HCT116 (cell line): ENCODE measurements around the gene CCDC9. TPM values are rescaled to one million over a fixed set of nuclear protein-coding genes. Genes with fewer than 3 reads are reported as not detected.

Experiments used
- ATAC-seq: fragments of 200-7000 bp; cut with Tn5 transposase; 2 replicates; pipeline ENCODE4 v1.9.1; 2020; ENCODE audit warnings: mild to moderate bottlenecking, moderate library complexity
- BruUV-seq: library from RNA; stranded (reverse); fragments of 400-500 nt; replicated peaks from 2 replicates; lab custom pipeline; 2021; lab: Mats Ljungman, UMichigan
- CTCF ChIA-PET: fragments of 300-600 bp; sonication (Branson Sonifier 250); formaldehyde crosslinking; loops from one replicate; lab custom pipeline; 2021; ENCODE audit warnings: antibody characterized with exemption; lab: Charles Lee
- POLR2A ChIA-PET: fragments of 300-600, 350-600 bp; sonication (Branson Sonifier 250); formaldehyde crosslinking; loops from one replicate; lab custom pipeline; 2021; ENCODE audit warnings: antibody characterized with exemption; lab: Charles Lee
- RAD21 ChIA-PET, 2 experiments: fragments of 300-600 bp; sonication (Branson Sonifier 250); formaldehyde crosslinking; loops; one replicate each; lab custom pipeline; 2023; ENCODE audit warnings: low total read pairs in 2 of 2; ENCODE audit not compliant: uncharacterized antibody in 2 of 2, unreplicated experiment in 2 of 2, low non-redundant PET in 1 of 2; lab: Charles Lee
- DNase-seq: peaks from one replicate; pipeline ENCODE4 v3.0.0-alpha.2; 2010; ENCODE audit warnings: low read depth, low spot score
- H2AFZ ChIP-seq: fragments of 200-600 bp; shearing (Covaris generic), sonication (generic); 2 replicates; pipeline ENCODE4 v1.6.1; 2017; ENCODE audit warnings: low read depth, mixed run types, mixed read lengths, antibody characterized with exemption, low read length; ENCODE audit not compliant: poor library complexity, severe bottlenecking
- H3K27ac ChIP-seq: 2 replicates; pipeline ENCODE4 v1.5.1; 2012; ENCODE audit warnings: low read depth, low read length
- H3K27me3 ChIP-seq: fragments of 200-600 bp; sonication (generic); 2 replicates; pipeline ENCODE4 v1.6.1; 2016; ENCODE audit warnings: mixed run types, low read length, mixed read lengths; ENCODE audit not compliant: insufficient read depth
- H3K36me3 ChIP-seq, 2 experiments: fragments of 200-500 bp in 1 of 2; fragments of 200-600 bp in 1 of 2; sonication (Bioruptor generic) in 1 of 2; sonication (generic) in 1 of 2; 2 replicates each; pipeline versions ENCODE4 v1.5.1 to v1.6.1; 2014 to 2016; ENCODE audit warnings: low read length in 2 of 2, inconsistent platforms in 1 of 2, mixed read lengths in 1 of 2, mixed run types in 1 of 2; ENCODE audit not compliant: insufficient read depth in 2 of 2, control insufficient read depth in 1 of 2
- H3K4me1 ChIP-seq, 2 experiments: fragments of 200-600 bp in 1 of 2; sonication (generic) in 1 of 2; 2 replicates each; pipeline versions ENCODE4 v1.5.1 to v1.6.1; 2012 to 2017; ENCODE audit warnings: low read length in 2 of 2, inconsistent platforms in 1 of 2, mild to moderate bottlenecking in 1 of 2, mixed read lengths in 1 of 2, mixed run types in 1 of 2, moderate library complexity in 1 of 2; ENCODE audit not compliant: insufficient read depth in 2 of 2, control insufficient read depth in 1 of 2
- H3K4me2 ChIP-seq: fragments of 200-600 bp; sonication (generic); 2 replicates; pipeline ENCODE4 v1.6.1; 2017; ENCODE audit warnings: mixed run types, low read length, mixed read lengths
- H3K4me3 ChIP-seq, 2 experiments: fragments of 200-600 bp in 1 of 2; sonication (generic) in 1 of 2; replicated peaks in 1 of 2; 2 replicates each; pipeline ENCODE4 v1.5.1; 2011 to 2016; ENCODE audit warnings: low read length in 2 of 2, control low read depth in 1 of 2, low read depth in 1 of 2, mild to moderate bottlenecking in 1 of 2, mixed read lengths in 1 of 2, mixed run types in 1 of 2
- H3K79me2 ChIP-seq: fragments of 200-600 bp; sonication (generic); 2 replicates; pipeline ENCODE4 v1.6.1; 2017; ENCODE audit warnings: mild to moderate bottlenecking, mixed run types, low read length, moderate library complexity, mixed read lengths; ENCODE audit not compliant: insufficient read depth
- H3K9ac ChIP-seq: fragments of 200-600 bp; sonication (generic); 2 replicates; pipeline ENCODE4 v1.6.1; 2016; ENCODE audit warnings: low read length, mixed read lengths
- H3K9me2 ChIP-seq: fragments of 200-600 bp; sonication (generic), shearing (Covaris generic); 2 replicates; pipeline ENCODE4 v1.6.1; 2017; ENCODE audit warnings: mixed run types, mild to moderate bottlenecking, moderate library complexity; ENCODE audit not compliant: insufficient read depth
- H3K9me3 ChIP-seq, 2 experiments: fragments of 200-500 bp in 1 of 2; fragments of 200-600 bp in 1 of 2; sonication (Bioruptor generic) in 1 of 2; sonication (generic) in 1 of 2; 2 replicates each; pipeline ENCODE4 v1.6.1; 2014 to 2017; ENCODE audit warnings: low read length in 2 of 2, mixed read lengths in 2 of 2, inconsistent platforms in 1 of 2, low read depth in 1 of 2, mild to moderate bottlenecking in 1 of 2, mixed run types in 1 of 2, moderate library complexity in 1 of 2; ENCODE audit not compliant: control insufficient read depth in 1 of 2, insufficient read depth in 1 of 2
- H4K20me1 ChIP-seq: fragments of 200-600 bp; sonication (generic), shearing (Covaris generic); 2 replicates; pipeline ENCODE4 v1.6.1; 2017; ENCODE audit warnings: mixed run types, mild to moderate bottlenecking, moderate library complexity; ENCODE audit not compliant: insufficient read depth
- ATF3 ChIP-seq: IDR thresholded peaks from 2 replicates; pipeline ENCODE4 v1.6.1; 2012
- CBX3 ChIP-seq: IDR thresholded peaks from 2 replicates; pipeline ENCODE4 v1.6.1; 2012; ENCODE audit warnings: low read depth
- CTCF ChIP-seq, 3 experiments: fragments of 200-600 bp in 1 of 3; sonication (generic) in 1 of 3; IDR thresholded peaks in 2 of 3; conservative IDR thresholded peaks in 1 of 3; 2 replicates each; pipeline ENCODE4 v1.5.1; 2012 to 2017; ENCODE audit warnings: low read depth in 2 of 3, low read length in 2 of 3, antibody characterized with exemption in 1 of 3, borderline replicate concordance in 1 of 3, control low read depth in 1 of 3, mild to moderate bottlenecking in 1 of 3, mixed read lengths in 1 of 3, mixed run types in 1 of 3, moderate library complexity in 1 of 3; ENCODE audit not compliant: insufficient read depth in 1 of 3
- ELF1 ChIP-seq: IDR thresholded peaks from 2 replicates; pipeline ENCODE4 v1.6.1; 2012; ENCODE audit warnings: low read depth, borderline replicate concordance
- EZH2phosphoT487 ChIP-seq: fragments of 200-600 bp; IDR thresholded peaks from 2 replicates; pipeline ENCODE4 v1.6.1; 2018; ENCODE audit warnings: antibody characterized with exemption, borderline replicate concordance
- FOSL1 ChIP-seq: IDR thresholded peaks from 2 replicates; pipeline ENCODE4 v1.6.1; 2012; ENCODE audit warnings: low read depth
- JUND ChIP-seq: IDR thresholded peaks from 2 replicates; pipeline ENCODE4 v1.6.1; 2012
- MAX ChIP-seq: IDR thresholded peaks from 2 replicates; pipeline ENCODE4 v1.6.1; 2012
- POLR2AphosphoS5 ChIP-seq: IDR thresholded peaks from 2 replicates; pipeline ENCODE4 v1.6.1; 2011; ENCODE audit warnings: mild to moderate bottlenecking, low read depth, low read length, moderate library complexity
- RAD21 ChIP-seq: IDR thresholded peaks from 2 replicates; pipeline ENCODE4 v1.6.1; 2012; ENCODE audit warnings: low read depth, mild to moderate bottlenecking
- SP1 ChIP-seq: IDR thresholded peaks from 2 replicates; pipeline ENCODE4 v1.6.1; 2012; ENCODE audit warnings: low read depth
- SRF ChIP-seq: IDR thresholded peaks from 2 replicates; pipeline ENCODE4 v1.6.1; 2012; ENCODE audit warnings: low read depth
- YY1 ChIP-seq: IDR thresholded peaks from 2 replicates; pipeline ENCODE4 v1.6.1; 2011; ENCODE audit warnings: low read length, low read depth, moderate library complexity, mild to moderate bottlenecking; ENCODE audit not compliant: insufficient replicate concordance; ENCODE audit errors: extremely low read depth
- ZFX ChIP-seq: fragments of 450-650 bp; IDR thresholded peaks from 2 replicates; pipeline ENCODE4 v1.6.1; 2017
- intact Hi-C: fragments of 100-400 bp; cut with micrococcal nuclease; formaldehyde crosslinking; loops from 2 replicates; pipeline ENCODE4 v1.10.0; 2022
- total RNA-seq: library from RNA; stranded (reverse); gene quantifications from one replicate; pipeline ENCODE4 v1.2.1, GENCODE V29; 2021; ENCODE audit not compliant: unreplicated experiment

Gene CCDC9
- total RNA-seq, 1 experiment from 2014 or later = 40.6 TPM

GRCh38 chr19:47269596-47269995, 13.3 kb downstream of the CCDC9 start:
- ChIA-PET RAD21 (no interaction called here), POLR2A (no interaction called here), CTCF (no interaction called here)
- Histone ChIP-seq H3K9me2 (no peaks in the 10 kb centered on the region), H3K9me3 (no peaks in the 10 kb centered on the region), H3K4me1 (peaks cover 6 to 25% of the 10 kb centered on the region in 2 experiments; a peak in 3 of 4 replicates), H3K79me2 (no peaks in the 10 kb centered on the region), H4K20me1 (no peaks in the 10 kb centered on the region), H2AFZ (no peak overlapping the region), H3K27me3 (no peaks in the 10 kb centered on the region), H3K27ac (no peak overlapping the region), H3K4me2 (no peak overlapping the region), H3K9ac (no peak overlapping the region), H3K4me3 (no peak overlapping the region), H3K36me3 (peaks cover 8 to 16% of the 10 kb centered on the region in 2 experiments; a peak in 3 of 4 replicates)
- DNase-seq = no peak
- ATAC-seq = no peak
- BruUV-seq = no TSS peak
- intact Hi-C loops = no loop called here
- TF ChIP-seq RAD21 (no peak), YY1 (no peak), CBX3 (no peak), SP1 (no peak), ZFX (no peak), SRF (no peak)

GRCh38 chr19:47270408-47270807, 14.1 kb downstream of the CCDC9 start:
- Histone ChIP-seq H3K4me3 (no peak overlapping the region), H3K79me2 (no peaks in the 10 kb centered on the region; the same call in 1 of the 2 replicates), H3K27ac (no peak overlapping the region), H2AFZ (no peak overlapping the region), H4K20me1 (no peaks in the 10 kb centered on the region), H3K9me3 (no peaks in the 10 kb centered on the region), H3K9me2 (no peaks in the 10 kb centered on the region), H3K27me3 (no peaks in the 10 kb centered on the region), H3K9ac (no peak overlapping the region), H3K4me2 (no peak overlapping the region), H3K36me3 (peaks cover 7 to 10% of the 10 kb centered on the region in 2 experiments; a peak in 3 of 4 replicates), H3K4me1 (peaks cover 10 to 32% of the 10 kb centered on the region in 2 experiments; a peak in 3 of 4 replicates)
- ChIA-PET RAD21 (no interaction called here), CTCF (no interaction called here), POLR2A (no interaction called here)
- DNase-seq (no peak), ATAC-seq (no peak)
- BruUV-seq = no TSS peak
- intact Hi-C loops = no loop called here
- TF ChIP-seq CTCF (IDR thresholded peaks at IDR 0.05 in 2 of 3, conservative IDR thresholded peaks at IDR 0.05 in 1 of 3; ENCODE audit: borderline replicate concordance in 1 of 3, insufficient read depth in 1 of 3, low read depth in 2 of 3, low read length in 2 of 3) = no peak
- no peak for TF ChIP-seq RAD21
- TF ChIP-seq ELF1 = no peak
- no peak for TF ChIP-seq FOSL1
- TF ChIP-seq EZH2phosphoT487 = no peak
- TF ChIP-seq MAX = no peak
- no peak for TF ChIP-seq POLR2AphosphoS5
- TF ChIP-seq JUND = no peak
- TF ChIP-seq ZFX = no peak
- no peak for TF ChIP-seq ATF3
- TF ChIP-seq SP1 = no peak
